Calu3 (cell line): ENCODE results near the gene PLB1. TPM values are rescaled to one million over a fixed set of nuclear protein-coding genes. Genes with fewer than 3 reads are reported as not detected.

ENCODE experiments used
- BruUV-seq: library from RNA; stranded (reverse); fragments of 400-500 nt; replicated peaks from 2 replicates; lab custom pipeline; 2021; lab: Mats Ljungman, UMichigan
- CTCF ChIA-PET: fragments of 300-600 bp; sonication (Branson Sonifier 250); formaldehyde crosslinking; loops from one replicate; lab custom pipeline; 2022; ENCODE audit warnings: antibody characterized with exemption; lab: Charles Lee
- DNase-seq: peaks from one replicate; pipeline ENCODE4 v3.0.0; 2022
- H3K27ac Mint-ChIP-seq: one replicate; pipeline ENCODE4 v1.8.0; 2022; ENCODE audit warnings: mixed read lengths; ENCODE audit not compliant: unreplicated experiment
- H3K27me3 Mint-ChIP-seq: one replicate; pipeline ENCODE4 v1.8.0; 2022; ENCODE audit warnings: mixed read lengths; ENCODE audit not compliant: unreplicated experiment
- H3K36me3 Mint-ChIP-seq: one replicate; pipeline ENCODE4 v1.8.0; 2022; ENCODE audit warnings: mild to moderate bottlenecking, moderate library complexity, mixed read lengths; ENCODE audit not compliant: insufficient read depth, unreplicated experiment
- H3K4me1 Mint-ChIP-seq: one replicate; pipeline ENCODE4 v1.8.0; 2022; ENCODE audit warnings: mild to moderate bottlenecking, low read depth, mixed read lengths; ENCODE audit not compliant: unreplicated experiment
- H3K4me3 Mint-ChIP-seq: one replicate; pipeline ENCODE4 v1.8.0; 2022; ENCODE audit warnings: mild to moderate bottlenecking, low read depth, moderate library complexity, mixed read lengths; ENCODE audit not compliant: unreplicated experiment
- H3K9me3 Mint-ChIP-seq: one replicate; pipeline ENCODE4 v1.8.0; 2022; ENCODE audit warnings: low read depth, mixed read lengths; ENCODE audit not compliant: unreplicated experiment
- CTCF ChIP-seq: fragments of 200-600 bp; IDR thresholded peaks from one replicate; pipeline ENCODE4 v1.8.0; 2022; ENCODE audit warnings: antibody characterized with exemption; ENCODE audit not compliant: unreplicated experiment
- intact Hi-C: fragments of 100-400 bp; cut with micrococcal nuclease; formaldehyde crosslinking; loops from one replicate; pipeline ENCODE4 v1.10.0; 2022; ENCODE audit not compliant: unreplicated experiment
- total RNA-seq: library from RNA; stranded (reverse); gene quantifications from 2 replicates; pipeline ENCODE4 v1.2.3, GENCODE V29; 2022

The PLB1 gene
- total RNA-seq, 1 experiment from 2014 or later: 1.6 TPM

- CTCF ChIA-PET: interaction anchor here (0.7 to 1.4 kb wide), 3 partner anchors 24 to 853 kb away, joined by 3 to 5 read pairs (median 5); no protein-coding TSS in a partner anchor
- no TSS peak for BruUV-seq
- intact Hi-C loops: no loop called here
- no peak for TF ChIP-seq CTCF
- Mint-ChIP-seq H3K4me1 (peaks cover 49% of the 10 kb centered on the region), H3K27ac (no peak overlapping the region), H3K9me3 (peaks cover 3% of the 10 kb centered on the region), H3K27me3 (no peaks in the 10 kb centered on the region), H3K4me3 (no peak overlapping the region), H3K36me3 (peaks cover 15% of the 10 kb centered on the region)
- no peak for DNase-seq
Observed at GRCh38 chr2:28645553-28645952, 149.7 kb downstream of the PLB1 start.

DNA sequence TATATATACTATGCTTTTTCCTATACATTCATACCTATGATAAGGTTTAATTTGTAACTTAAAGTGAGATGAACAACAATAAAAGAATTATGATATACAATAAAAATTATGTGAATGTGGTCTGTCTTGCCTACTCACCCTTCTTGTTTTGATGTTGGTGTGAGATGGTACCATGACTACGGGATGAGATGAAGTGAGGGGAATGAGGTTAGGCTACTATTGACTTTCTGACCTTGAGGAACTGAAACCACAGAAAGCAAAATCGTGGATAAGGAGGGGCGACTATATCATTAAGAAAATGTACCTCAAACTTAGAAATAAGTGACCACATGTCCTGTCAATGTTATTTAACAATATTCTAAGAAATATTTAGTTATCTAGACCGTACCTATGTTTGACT lies 151.8 kb downstream of the PLB1 start:
- CTCF ChIA-PET: interaction anchor here (0.6 kb wide), 1 partner anchor 23 kb away, joined by 3 read pairs; no protein-coding TSS in a partner anchor

GRCh38 chr2:28648147-28648546 lies 152.3 kb downstream of the PLB1 start:
- Mint-ChIP-seq H3K27ac (peak overlapping the region; percentile 90), H3K4me1 (peaks cover 65% of the 10 kb centered on the region), H3K4me3 (no peak overlapping the region), H3K27me3 (no peaks in the 10 kb centered on the region), H3K9me3 (no peaks in the 10 kb centered on the region), H3K36me3 (peaks cover 14% of the 10 kb centered on the region)
- CTCF ChIA-PET: interaction anchor here (0.6 kb wide), 1 partner anchor 23 kb away, joined by 3 read pairs; no protein-coding TSS in a partner anchor
- TF ChIP-seq CTCF: no peak
- BruUV-seq: no TSS peak
- DNase-seq: no peak
- intact Hi-C loops: no loop called here

More for the DNA sequence above, 151.8 kb downstream of the PLB1 start:
- Mint-ChIP-seq H3K27ac (peak overlapping the region; percentile 90), H3K4me3 (no peak overlapping the region), H3K36me3 (peaks cover 15% of the 10 kb centered on the region), H3K4me1 (peaks cover 63% of the 10 kb centered on the region), H3K9me3 (no peaks in the 10 kb centered on the region), H3K27me3 (no peaks in the 10 kb centered on the region)
- no TSS peak for BruUV-seq
- intact Hi-C loops: no loop called here
- DNase-seq: no peak
- no peak for TF ChIP-seq CTCF

DNA sequence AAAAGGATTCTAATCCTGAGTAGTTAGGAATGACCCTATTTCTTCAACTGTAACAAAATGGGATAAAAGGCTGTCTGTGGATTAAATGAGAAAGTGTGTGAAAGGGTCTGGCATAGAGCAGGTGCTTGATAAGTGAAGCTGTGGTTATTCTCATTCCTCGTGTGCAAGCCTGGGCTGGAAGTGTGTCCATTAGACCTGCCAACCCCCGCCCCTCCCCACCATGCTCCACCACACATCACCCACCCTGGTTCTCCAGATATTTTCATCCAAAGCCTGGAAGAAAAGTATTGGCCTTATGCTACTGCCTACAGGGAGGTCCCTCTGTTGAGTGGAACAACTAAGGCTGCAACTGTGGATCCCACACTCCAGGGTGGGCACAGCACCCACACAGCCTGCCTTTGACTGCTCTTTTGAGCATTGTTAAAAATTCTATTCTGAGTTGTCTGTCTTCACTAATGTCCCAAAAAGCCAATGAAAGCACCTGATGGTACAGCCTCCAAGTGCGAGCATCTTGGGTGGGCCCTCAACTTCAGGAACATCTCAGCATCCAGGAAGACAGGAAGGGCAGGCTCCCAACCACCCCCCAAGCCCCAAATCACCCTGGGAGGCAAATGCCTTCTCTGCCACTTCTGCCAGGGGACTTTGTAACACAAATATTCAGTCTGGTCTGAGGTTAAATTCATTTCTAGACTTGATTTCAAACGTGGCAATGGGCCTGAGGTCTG lies 153.0 kb downstream of the PLB1 start:
- Mint-ChIP-seq H3K4me3 (peak overlapping the region; percentile 38), H3K27ac (peak overlapping the region; percentile 90), H3K9me3 (no peaks in the 10 kb centered on the region), H3K27me3 (no peaks in the 10 kb centered on the region), H3K36me3 (peaks cover 8% of the 10 kb centered on the region), H3K4me1 (peaks cover 59% of the 10 kb centered on the region)
- DNase-seq: no peak
- CTCF ChIA-PET: no interaction called here
- BruUV-seq: no TSS peak
- no peak for TF ChIP-seq CTCF
- intact Hi-C loops: no loop called here
